RWPE2 (cell line): Measurements from ENCODE around the gene ARX.

Source experiments
- ATAC-seq: fragments of 200-7000 bp; cut with Tn5 transposase; 3 replicates; pipeline ENCODE4 v1.9.1; 2021; ENCODE audit warnings: low read depth
- DNase-seq: peaks from one replicate; pipeline ENCODE4 v3.0.0-alpha.2; 2020; ENCODE audit warnings: low spot score
- H3K27ac ChIP-seq: fragments of 450-650 bp; 2 replicates; pipeline ENCODE4 v1.5.1; 2017; ENCODE audit warnings: mild to moderate bottlenecking; ENCODE audit not compliant: poor library complexity, severe bottlenecking
- H3K27me3 ChIP-seq: fragments of 250-450 bp; sonication (Bioruptor Pico); 2 replicates; pipeline ENCODE4 v1.5.1; 2021; ENCODE audit warnings: mild to moderate bottlenecking, moderate library complexity; ENCODE audit not compliant: insufficient read depth, poor library complexity, severe bottlenecking
- H3K36me3 ChIP-seq: fragments of 250-450 bp; sonication (Bioruptor Pico); 2 replicates; pipeline ENCODE4 v1.5.1; 2020; ENCODE audit warnings: low read depth, mild to moderate bottlenecking, moderate library complexity
- H3K4me1 ChIP-seq: fragments of 250-450 bp; sonication (Bioruptor Pico); 2 replicates; pipeline ENCODE4 v1.5.1; 2021; ENCODE audit warnings: mild to moderate bottlenecking, moderate library complexity; ENCODE audit not compliant: insufficient read depth, poor library complexity, severe bottlenecking
- H3K4me3 ChIP-seq: fragments of 250-450 bp; sonication (Bioruptor Pico); 2 replicates; pipeline ENCODE4 v1.5.1; 2021; ENCODE audit warnings: mild to moderate bottlenecking, moderate library complexity; ENCODE audit not compliant: severe bottlenecking
- H3K9me3 ChIP-seq: fragments of 250-450 bp; sonication (Bioruptor Pico); 2 replicates; pipeline ENCODE4 v1.5.1; 2021; ENCODE audit warnings: mild to moderate bottlenecking, moderate library complexity; ENCODE audit not compliant: severe bottlenecking
- CTCF ChIP-seq: fragments of 450-650 bp; IDR thresholded peaks from one replicate; pipeline ENCODE4 v1.5.1; 2017; ENCODE audit warnings: mild to moderate bottlenecking, moderate library complexity; ENCODE audit not compliant: poor library complexity, severe bottlenecking

Gene ARX

GRCh38 chrX:25018682-25019081 lies 2.9 kb upstream of the ARX start:
- no peak for DNase-seq
- no peaks in the 10 kb centered on the region for H3K9me3 ChIP-seq
- H3K4me3 ChIP-seq: no peak overlapping the region
- no peak for TF ChIP-seq CTCF
- peaks cover 80% of the 10 kb centered on the region for H3K27me3 ChIP-seq
- ATAC-seq: no peak
- no peaks in the 10 kb centered on the region for H3K36me3 ChIP-seq
- H3K4me1 ChIP-seq: no peaks in the 10 kb centered on the region
- no peak overlapping the region for H3K27ac ChIP-seq

- Histone ChIP-seq H3K36me3 (no peaks in the 10 kb centered on the region), H3K4me3 (no peak overlapping the region), H3K9me3 (no peaks in the 10 kb centered on the region), H3K27me3 (peaks cover 85% of the 10 kb centered on the region), H3K27ac (no peak overlapping the region), H3K4me1 (no peaks in the 10 kb centered on the region)
- DNase-seq (no peak), ATAC-seq (no peak)
- TF ChIP-seq CTCF: no peak
Observed at GRCh38 chrX:25017667-25018247, 2.0 kb upstream of the ARX start.

GRCh38 chrX:25016938-25017598 lies 1.3 kb upstream of the ARX start:
- ATAC-seq (no peak), DNase-seq (no peak)
- Histone ChIP-seq H3K9me3 (no peaks in the 10 kb centered on the region), H3K4me3 (no peak overlapping the region), H3K27ac (no peak overlapping the region), H3K27me3 (peaks cover 92% of the 10 kb centered on the region), H3K36me3 (no peaks in the 10 kb centered on the region), H3K4me1 (no peaks in the 10 kb centered on the region)
- no peak for TF ChIP-seq CTCF

GRCh38 chrX:25016361-25016671 lies 551 bp upstream of the ARX start:
- H3K27me3 ChIP-seq: peaks cover 96% of the 10 kb centered on the region
- no peaks in the 10 kb centered on the region for H3K9me3 ChIP-seq
- no peak for DNase-seq
- H3K36me3 ChIP-seq: no peaks in the 10 kb centered on the region
- H3K4me1 ChIP-seq: no peaks in the 10 kb centered on the region
- no peak overlapping the region for H3K27ac ChIP-seq
- ATAC-seq: no peak
- TF ChIP-seq CTCF: no peak
- no peak overlapping the region for H3K4me3 ChIP-seq

- Histone ChIP-seq H3K4me3 (no peak overlapping the region), H3K9me3 (no peaks in the 10 kb centered on the region), H3K27ac (no peak overlapping the region), H3K4me1 (no peaks in the 10 kb centered on the region), H3K36me3 (no peaks in the 10 kb centered on the region), H3K27me3 (peaks cover 96% of the 10 kb centered on the region)
- ATAC-seq (no peak), DNase-seq (no peak)
- no peak for TF ChIP-seq CTCF
Observed at GRCh38 chrX:25014366-25014838, 1.4 kb downstream of the ARX start.
